HG03066 (cell line): Measurements from ENCODE around the gene GAK.

Experiments
- ATAC-seq: cut with Tn5 transposase; IDR thresholded peaks from one replicate; pipeline ENCODE4 v1.9.1; 2021; ENCODE audit warnings: low read depth; ENCODE audit not compliant: unreplicated experiment

GAK gene

DNA sequence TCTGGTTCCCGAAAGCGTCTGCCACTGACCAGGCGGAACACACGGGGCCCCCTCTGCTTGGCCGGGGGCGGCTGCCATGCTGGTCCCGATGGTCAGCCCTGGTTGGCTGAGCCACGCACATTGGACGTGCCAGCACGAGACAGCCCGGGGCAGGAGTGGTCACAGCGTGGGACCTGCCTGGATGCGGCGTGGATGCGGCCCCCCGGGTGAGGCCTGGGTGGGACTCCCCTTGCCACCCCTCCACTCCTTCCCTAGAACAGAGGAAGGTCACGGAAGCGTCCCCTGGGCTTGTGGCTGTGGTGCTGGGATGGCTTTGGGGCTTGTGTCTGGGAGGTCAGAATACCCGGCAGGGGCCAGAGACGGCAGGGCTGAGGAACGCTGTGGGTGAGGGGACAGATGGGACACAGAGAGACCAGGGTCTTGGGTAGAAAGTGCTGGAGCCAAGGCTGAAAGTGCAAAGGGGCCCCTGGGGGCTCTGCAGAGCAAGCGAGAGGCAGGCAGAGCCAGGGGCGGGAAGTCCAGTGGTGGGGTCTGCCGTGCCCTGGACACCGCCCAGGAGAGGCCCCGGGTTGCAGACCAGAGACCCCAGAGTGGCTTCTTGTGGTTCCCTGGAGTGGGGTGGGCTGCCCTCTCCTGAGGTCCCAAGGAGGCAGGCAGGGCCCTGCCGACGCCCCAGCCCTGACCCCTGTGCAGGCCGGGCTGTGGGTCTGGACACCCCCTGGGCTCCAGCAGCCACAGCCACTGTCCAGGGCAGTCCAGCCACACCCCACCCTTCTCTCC is 97.6 kb downstream of the GAK start:
- ATAC-seq = no peak

DNA sequence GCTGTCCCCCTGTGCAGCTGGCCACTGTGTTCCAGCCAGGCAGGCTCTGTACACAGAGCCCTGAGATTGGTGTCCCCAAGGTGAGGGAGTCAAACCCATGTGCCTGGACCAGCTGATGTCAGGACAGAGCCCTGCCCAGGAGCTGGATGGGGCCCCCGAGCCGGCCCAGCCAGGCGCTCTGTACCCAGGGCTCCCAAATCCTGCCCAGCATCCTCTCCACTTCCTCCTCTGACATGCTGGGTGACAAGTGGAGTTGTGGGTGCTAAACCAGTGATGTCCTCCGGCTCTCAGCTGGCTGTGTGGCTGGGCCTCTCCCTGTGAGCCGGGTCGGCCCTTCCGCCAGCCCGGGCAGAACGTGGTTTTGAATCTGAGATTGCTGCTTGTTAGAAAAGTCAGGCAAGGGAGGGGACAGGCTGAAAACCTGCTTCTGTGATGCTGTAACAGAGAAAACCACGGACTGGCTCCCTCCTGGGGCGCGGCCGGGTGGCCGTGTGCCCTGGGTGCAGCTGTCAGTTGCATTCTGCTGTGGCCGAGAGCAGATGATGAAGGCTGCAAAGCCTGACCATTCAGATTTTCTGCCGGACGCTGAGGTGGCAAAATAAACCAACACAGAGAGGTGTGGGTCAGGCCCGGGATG is 98.3 kb downstream of the GAK start:
- ATAC-seq = no peak

DNA sequence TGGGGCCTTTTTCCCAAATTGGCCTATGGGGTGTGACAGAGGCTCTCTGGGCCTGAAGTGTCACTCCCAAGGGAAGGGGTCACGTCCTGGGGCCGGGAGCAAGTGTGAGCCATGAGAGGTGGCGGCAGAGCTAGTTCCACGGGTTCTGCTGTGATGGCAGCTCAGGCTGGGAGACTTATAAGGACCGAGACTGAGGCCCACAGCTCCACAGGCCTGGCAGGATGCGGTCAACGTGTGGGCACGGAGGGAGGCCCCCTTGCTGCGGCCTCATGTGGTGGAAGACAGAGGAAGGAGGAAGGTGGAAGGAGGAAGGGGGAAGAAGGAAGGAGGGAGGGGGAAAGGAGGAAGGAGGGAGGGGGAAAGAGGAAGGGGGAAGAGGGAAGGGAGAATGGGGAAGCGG is 99.0 kb downstream of the GAK start:
- no peak for ATAC-seq

DNA sequence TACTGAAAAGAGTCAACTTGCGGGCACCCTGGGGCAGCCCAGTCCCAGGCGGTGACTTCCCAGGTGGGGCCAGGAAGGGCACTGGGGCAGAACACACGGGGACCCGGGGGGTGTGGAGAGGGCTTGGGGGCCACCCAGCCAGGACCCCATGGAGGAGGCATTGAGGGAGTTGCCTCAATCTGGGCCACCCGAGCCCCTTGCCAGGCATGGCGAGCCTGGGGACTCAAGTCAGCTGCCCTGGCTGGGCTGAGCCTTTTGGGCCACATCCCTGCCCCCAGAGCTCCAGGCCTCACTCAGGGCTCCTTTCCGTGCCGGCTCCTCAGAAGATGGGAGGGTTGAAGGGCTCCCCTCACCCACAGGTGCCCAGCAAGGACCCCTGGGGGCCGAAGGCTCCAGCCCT is 99.6 kb downstream of the GAK start:
- ATAC-seq = no peak

DNA sequence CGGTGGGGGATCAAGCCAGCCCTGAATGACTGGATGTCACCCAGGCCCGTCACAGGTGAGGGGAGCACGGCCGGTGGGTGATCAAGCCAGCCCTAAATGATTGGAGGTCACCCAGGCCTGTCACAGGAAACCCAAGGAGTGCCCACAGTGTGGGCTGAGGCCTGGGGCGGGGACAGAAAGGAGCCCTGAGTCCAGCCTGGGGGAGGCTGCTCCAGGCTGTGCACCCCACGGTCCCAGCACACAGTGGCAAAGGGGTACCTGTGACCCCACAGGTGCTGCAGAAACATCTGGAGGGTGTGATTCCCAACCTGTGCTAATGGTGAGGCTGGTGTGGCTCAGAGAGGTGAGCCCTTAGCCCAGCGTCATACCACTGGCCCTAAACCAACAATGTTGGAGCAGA is 100.0 kb downstream of the GAK start:
- ATAC-seq = no peak

DNA sequence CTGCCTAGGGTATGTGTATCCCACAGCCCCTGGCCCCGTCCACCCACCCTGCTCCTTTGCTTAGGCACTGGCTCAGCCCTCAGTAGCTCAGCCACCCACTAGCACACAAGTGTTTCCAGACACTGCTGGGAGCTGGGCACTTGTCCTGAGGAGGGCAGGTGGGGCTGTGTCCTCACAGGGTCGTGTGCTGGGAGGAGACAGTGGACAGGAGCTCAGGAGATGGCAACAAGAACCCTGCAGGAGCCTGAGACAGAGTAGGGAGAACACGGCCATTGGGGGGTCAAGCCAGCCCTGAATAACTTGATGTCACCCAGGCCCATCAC is 100.7 kb downstream of the GAK start:
- ATAC-seq = no peak

DNA sequence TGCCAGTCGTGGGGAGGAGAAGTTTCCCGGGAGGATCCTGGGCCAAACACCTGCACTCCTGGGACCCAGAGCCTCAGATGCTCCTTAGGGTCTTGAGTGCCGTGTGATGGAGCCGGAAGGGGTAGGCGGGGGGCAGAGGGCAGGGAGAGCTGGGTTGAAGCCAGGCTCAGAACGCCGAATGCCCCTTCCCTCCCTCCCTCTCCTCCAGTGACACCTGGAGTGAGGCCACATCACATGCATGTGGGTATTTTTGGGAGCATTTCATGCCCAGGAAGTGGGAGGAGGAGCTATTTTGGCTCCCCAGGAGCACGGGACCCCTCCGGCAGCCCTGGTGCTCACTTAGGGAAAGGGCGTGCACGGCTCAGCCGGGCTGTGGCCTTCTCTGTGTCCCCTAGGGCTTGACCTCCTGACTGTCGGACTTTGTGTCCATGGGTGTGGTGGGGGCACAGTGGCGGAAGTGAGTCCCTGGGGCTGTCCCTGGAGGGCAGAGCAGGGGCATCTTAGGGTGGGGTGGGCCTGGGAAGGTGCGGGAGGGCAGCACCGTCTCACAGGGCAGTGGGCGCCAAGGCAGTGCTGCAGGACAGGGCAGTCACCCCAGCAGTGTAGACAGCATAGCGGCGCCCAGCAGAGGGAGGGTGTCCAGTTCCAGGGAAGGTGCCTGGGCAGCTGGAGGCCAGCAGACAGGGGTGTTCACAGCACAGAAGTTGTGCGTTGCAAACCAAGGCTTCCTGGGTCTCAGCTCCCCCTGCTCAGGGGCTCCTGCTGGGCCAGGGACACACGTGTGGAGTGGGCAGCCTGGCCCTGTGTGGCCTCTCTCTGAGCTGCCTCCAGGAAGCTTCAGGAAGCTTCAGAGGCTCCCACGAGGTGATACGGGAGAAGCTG is 101.3 kb downstream of the GAK start:
- ATAC-seq = no peak

DNA sequence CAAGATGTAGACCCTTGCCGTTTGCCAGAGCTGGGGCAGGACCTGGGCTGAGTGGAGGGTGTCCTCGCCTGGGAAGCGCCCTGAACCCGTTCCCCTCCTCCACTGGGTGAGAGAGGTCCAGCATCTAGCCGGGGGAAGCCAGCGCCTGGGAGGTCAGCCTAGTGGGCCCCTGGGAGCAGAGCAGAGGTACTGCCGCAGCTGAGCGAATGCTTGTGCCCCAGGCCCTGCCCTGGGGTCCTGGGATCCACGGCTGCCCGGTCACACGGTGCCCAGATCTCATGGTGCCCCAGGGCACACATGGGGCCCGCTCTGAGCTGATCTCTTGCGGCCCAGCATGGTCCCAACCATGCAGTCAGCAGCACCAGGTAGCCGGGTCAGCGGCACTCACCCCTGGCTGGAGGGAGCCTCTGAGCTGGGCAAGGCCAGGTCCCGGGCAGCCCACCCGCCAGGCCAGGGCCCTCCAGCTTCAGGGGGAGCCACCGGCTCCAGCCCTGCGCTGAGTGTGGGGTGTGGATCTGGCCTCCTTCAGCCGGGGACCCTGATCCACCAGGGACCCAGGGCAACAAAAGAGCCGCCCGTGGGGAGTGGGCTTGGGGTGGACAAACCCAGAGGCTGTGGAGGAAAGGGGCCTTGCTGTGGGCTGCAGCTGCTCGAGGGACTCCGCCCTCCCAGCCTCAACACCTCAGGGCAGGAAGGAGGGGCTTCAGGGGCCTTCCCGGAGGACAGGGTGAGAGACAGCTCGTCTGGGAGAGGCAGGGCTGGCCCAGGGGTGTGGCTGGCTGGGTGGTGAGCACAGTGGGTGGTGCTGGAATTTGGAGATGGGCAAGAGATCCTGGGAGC is 102.1 kb downstream of the GAK start:
- no peak for ATAC-seq

DNA sequence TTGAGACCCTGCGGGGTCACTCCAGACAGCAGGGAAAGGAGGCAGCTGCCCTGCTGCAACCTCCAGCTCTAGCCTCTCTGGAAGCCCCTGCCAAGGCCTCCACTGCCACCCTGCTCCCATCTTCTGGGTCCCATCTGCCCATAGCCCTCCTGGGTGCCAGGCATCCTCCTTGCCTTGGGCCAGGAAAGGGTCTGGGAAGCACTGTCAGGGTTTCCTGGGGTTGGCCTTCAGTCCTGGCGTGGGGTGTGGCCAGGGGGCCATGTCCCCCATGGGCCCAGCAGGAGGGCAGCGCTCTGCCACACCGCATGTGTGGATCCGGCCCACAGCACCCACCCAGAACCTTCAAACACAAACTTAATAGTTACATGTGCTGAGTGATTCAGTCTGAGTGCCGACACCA is 102.8 kb downstream of the GAK start:
- no peak for ATAC-seq

DNA sequence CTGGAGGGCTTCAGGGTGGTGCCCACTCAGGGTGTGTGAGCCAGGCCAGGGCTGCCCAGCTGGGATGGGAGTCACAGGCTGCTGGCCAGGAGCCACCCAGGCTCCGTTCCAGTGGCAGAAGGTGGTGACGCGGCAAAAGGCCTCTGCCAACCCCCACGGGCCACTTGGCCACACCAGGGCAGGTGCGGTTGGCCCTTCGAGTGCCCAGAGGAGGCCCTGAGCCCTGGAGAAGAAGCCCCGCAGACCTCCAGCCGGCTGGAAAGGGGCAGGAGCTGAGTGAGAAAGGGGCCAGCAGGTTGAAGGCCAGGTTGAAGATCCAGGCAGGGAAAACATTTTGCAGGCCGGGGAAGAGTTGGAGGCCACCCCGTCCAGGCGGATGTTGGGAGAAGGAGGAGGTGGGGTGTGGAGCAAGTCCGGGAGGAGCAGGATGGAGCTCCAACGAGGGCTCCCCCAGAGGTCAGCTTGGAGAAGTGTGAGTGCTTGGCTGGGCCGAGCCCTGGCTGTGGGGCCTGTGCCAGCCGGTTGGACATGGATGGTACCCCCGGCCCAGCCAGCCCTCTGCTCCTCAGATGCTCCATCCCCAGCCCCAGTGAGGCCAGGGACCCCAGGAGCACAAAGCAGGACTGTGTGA is 103.4 kb downstream of the GAK start:
- no peak for ATAC-seq

DNA sequence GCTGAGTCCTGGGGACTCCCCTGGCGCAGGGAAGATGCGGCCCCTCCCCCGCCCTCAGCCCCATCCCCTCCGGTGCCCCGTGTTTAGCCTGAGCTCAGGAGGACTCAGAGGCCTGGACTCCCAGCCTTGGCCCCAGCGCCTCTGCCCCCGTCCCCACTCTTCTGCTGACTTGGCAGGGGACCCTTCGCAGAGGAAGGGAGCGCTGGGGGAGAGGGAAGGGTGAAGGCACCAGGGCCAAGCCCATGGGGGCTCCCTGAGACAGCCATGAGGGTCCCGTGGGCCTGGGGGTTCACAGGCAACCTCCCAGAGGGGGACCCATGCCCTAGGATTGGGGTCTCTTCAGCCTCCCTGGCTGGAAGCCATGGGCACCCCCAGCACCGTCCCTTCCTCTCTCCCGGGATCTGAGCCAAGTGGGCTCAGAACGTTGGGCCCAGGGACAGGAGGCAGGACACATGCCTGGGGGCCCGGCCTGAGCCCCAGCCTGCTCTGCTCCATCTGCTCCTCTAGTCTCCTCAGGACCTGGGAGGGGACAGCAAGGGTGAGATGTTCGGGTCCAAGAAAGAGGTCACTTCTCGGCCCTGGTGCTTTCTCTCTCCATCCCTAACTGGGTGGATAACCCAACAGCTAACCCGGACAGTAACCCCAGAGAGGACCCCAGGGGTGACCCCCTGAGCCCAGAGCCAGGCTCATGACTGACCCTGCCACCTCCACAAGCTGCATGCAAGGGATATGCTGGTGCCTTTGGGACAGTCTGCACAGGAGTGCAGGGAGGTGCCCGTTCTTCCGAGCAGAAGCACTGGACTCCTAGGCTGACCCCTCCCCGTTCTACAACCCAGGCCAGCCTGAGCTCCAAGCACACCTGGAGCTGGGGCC is 104.7 kb downstream of the GAK start:
- no peak for ATAC-seq

DNA sequence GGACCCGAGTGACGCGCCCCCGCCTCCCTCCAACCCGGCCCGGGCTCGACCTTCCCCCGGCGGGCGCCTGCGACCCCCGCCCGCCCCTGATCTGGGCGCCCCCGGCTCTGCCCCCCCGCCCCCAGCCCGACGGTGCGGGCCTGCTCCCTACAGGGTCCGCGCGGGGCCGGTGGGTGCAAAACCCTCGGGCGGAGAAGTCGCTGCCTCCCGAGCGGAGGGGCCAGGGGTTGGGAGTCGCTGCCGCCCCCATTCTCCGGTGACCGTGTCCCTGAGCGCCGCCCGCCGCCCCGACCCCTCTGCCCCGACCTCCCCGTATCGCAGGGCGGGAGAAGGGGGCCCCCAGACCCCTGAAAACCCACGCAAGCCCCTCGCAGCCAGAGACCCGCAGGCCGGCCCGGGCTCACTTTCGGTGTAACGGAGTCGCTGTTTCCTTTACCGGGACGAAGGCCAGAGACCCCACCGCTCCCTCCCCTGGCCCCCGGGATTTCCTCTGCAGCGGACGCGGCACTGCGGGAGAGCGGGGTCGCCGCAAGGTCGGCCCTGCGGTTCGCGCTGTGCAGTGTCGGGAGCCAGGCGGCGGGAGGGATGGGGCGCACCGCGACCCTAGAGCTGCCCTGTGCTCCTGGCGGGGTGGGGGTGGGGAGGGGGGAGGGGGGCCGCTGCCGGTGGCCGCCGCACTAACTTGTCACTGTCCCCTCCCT is 105.5 kb downstream of the GAK start:
- ATAC-seq = no peak

DNA sequence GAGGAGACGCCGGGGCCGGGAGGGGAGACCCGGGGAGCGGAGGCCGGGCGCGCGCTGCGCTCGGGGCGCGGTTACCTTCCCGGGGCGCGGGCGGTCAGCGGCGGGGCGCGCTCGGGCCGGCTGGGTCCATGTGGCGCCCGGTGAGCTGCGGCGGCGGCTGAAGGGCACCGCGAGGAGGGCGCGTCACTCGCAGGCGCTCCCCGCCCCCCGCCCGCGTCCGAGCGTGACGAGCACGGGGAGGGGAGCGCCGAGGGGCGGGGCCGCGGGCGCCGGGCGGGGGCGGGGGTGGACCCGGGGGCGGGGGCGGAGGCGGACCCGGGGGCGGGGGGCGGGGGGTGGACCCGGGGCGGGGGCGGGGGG is 106.2 kb downstream of the GAK start, which contains the start of gene CPLX1:
CPLX1 (minus strand) TSS at position 159 of the 360 bp plus-strand sequence. CDS start 1,607 bp downstream, outside the sequence.
- ATAC-seq = no peak

DNA sequence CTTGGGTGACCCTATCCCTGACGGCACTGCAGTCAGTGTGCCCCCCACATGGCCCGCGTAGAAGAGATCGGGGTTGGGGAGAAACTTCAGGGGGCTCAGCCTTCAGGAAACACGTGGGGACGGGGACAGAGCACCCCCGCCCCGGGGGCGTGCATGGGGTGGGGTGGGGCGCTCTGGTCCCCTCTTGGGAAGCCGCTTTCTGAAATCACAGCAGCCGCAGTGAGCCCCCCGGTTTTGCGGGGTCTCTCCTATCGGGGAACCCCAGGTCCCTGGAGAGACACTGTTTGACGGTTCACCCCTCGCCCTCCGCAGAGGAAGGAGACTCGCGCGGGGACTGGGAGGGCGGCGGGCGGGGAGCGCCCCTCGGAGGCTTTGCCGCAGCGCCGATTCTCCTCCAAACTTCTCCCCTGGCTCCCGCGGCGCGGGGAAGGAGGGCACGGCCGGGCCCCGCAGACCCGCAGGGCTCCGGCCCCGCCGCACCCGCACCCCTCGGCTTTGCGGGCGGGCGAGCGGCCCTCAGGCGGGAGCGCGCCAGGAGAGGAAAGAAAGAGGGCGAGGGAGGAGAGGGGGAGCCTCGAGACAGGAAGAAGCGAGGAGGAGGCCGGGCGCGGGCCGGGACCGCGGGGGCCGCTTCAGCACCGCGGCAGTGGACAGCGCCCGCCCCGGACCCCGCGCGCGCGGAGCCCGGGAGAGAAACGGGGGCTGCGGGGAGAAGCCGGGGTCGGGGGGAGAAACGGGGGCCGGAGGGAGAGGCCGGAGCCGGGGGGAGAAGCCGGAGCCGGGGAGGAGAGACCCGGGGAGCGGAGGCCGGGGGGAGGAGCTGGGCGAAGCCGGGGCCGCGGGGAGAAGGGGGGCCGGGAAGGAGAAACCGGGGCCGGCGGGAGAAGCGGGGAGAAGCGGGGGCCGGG is 106.8 kb downstream of the GAK start:
- no peak for ATAC-seq

DNA sequence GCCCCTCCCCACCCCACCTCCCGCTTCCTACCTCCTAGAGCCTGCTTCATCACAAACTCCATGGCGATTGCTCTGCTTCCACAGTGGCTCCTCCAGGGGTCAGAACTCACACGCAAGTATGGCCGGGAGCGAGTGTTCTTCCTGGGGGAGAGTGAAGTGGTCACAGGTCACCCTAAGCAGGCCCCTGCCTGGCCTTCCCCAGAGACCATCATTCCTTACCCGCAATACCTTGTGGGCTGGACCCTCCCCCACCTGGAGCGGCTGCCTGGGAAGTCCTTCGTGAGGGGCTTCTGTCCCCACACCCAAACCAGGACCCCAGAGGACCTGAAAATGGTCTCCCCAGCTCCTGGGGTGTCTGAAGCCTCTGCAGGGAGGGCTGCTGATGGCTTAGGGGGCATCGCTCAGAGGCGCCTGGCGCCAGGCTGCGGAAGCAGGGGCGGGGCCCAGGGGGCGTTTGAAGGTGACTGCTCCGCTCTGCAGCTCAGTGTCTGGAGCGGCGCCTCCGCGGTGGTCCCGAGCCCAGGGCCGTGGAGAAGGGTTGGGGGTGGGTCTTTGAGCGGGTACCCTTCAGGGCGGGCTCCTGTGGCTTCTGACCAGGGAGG is 107.6 kb downstream of the GAK start:
- ATAC-seq = no peak

DNA sequence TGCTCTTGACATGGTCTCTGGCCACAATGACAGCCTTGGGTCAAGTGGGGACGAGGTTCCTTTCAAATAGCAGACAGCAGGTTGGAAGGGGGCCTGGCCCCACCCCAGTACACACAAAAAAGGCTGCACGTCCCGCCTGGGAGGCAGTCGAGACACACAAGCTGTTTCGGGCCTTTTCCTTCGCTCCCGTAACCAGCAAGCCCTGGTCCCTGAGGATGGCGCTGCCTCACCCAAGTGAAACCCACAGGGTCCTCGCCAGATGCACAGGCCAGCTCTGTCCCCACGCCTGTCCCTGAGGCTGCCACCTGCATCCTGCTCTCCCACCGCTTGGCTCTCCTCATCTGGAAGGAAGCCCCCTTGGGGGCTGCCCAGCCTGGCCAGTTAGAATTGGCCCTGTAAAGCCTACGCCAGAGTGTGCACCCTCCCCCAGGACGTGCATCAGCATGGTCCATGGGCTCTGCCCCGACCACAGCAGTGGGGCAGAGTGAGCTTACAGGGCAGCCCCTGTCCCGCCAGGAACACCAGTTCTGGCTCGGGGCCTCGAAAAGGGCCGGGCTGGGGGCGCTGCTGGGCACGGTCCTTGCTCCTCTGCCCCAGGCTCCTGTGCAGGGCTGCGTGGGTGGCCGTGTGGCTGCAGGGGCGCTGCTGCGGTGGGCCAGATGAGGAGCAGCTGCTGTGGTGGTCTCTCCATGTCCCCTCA is 108.2 kb downstream of the GAK start:
- ATAC-seq = no peak
